Tibial nerve (tissue), 4 donors: Measurements from ENCODE around the gene MASP1. TPM values are rescaled to one million over a fixed set of nuclear protein-coding genes. Genes with fewer than 3 reads are reported as not detected.

ENCODE experiments used
- DNase-seq, 2 donors: peaks; one replicate each; pipeline ENCODE4 v3.0.0-alpha.2; 2019; ENCODE audit warnings: low spot score in 2 of 2
- H3K27ac ChIP-seq, 4 donors: fragments of 200-600 bp; sonication (generic) in 3 of 4; one replicate each; pipeline ENCODE4 v1.5.1; 2017 to 2019; ENCODE audit warnings: mild to moderate bottlenecking in 1 of 4
- H3K27me3 ChIP-seq, 2 donors: fragments of 200-600 bp; sonication (generic) in 1 of 2; one replicate each; pipeline versions ENCODE4 v1.5.1 to v1.6.0; 2017 to 2019
- H3K36me3 ChIP-seq, 3 donors: fragments of 200-600 bp; sonication (generic); one replicate each; pipeline ENCODE4 v1.5.1; 2018 to 2019
- H3K4me1 ChIP-seq, 4 donors: fragments of 200-600 bp; sonication (generic) in 3 of 4; one replicate each; pipeline ENCODE4 v1.5.1; 2017 to 2019
- H3K4me3 ChIP-seq, 4 donors: fragments of 200-600 bp; sonication (generic) in 3 of 4; one replicate each; pipeline ENCODE4 v1.5.1; 2017 to 2019; ENCODE audit warnings: mild to moderate bottlenecking in 1 of 4, moderate library complexity in 1 of 4
- H3K9me3 ChIP-seq, 4 donors: fragments of 200-600 bp; sonication (generic) in 3 of 4; one replicate each; pipeline ENCODE4 v1.5.1; 2017 to 2019
- EP300 ChIP-seq, 2 donors: sonication (generic); formaldehyde crosslinking; IDR thresholded peaks; one replicate each; pipeline ENCODE4 v1.6.1; 2017; ENCODE audit warnings: antibody characterized with exemption in 2 of 2, mild to moderate bottlenecking in 1 of 2
- POLR2A ChIP-seq, 2 donors: fragments of 450-650 bp; IDR thresholded peaks; one replicate each; pipeline ENCODE4 v1.6.1; 2017; ENCODE audit warnings: antibody characterized with exemption in 2 of 2, mild to moderate bottlenecking in 2 of 2, moderate library complexity in 2 of 2
- WGBS, 2 donors: methylation state at CpG; one replicate each; pipeline ENCODE4 v1.1.5; 2018; 5-methylcytosine and 5-hydroxymethylcytosine counted together
- total RNA-seq, 4 donors: library from RNA; depleted of rRNA; stranded (reverse); fragments of >200 nt; gene quantifications; one replicate each; pipeline ENCODE4 v1.1.0, GENCODE V29; 2016
- TF ChIP-seq, protein P1 (sequence below), 5 experiments: fragments of 200-600 bp in 3 of 5; fragments of 450-650 bp in 2 of 5; sonication (generic) in 3 of 5; IDR thresholded peaks; one replicate each; pipeline ENCODE4 v1.5.1; 2016 to 2019; ENCODE audit warnings: antibody characterized with exemption in 5 of 5, mild to moderate bottlenecking in 3 of 5, moderate library complexity in 2 of 5

MASP1 gene
- total RNA-seq, 4 donors from 2014 or later = 2.0 to 10.9 (median 4.7) TPM

DNA sequence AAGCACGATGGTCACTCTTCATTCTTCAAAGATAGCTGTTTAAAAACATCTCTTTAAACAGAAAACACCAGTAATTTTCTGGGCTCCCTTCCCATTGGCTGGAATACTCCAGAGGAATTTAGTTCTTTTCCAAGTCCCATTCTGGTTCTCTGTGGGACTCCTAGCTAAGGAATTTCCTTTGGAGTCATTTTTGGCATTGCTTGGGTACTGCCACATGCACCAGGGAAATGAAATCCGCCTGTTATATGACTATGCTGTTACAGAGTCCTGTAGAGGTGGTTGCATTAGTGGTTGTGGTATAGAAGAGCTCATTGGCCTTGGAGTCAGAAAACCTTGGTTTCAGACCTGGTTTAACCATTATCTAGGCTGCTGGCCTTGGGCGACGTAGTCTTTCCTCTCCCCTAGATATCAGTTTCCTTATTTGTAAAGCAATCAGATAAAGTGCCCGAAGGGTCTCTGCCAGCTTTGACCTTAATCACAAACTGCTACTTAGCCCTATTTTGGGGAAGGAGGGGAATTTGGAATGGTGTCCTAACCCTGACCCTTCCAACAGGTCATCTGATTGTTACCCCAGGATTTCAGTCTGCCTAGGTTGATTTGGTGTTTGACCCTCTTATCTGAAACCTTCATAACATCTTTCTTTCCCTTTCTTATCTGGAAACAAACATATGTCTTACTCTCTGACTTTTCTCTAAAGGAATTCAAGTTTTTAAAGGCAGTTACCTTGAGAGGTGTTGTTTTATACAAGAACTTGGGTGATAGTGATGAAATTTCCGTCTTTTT is 80.8 kb downstream of the MASP1 start:
- DNase-seq = no peak

GRCh38 chr3:187210091-187210490 is 81.4 kb downstream of the MASP1 start:
- no peaks in the 10 kb centered on the region for H3K36me3 ChIP-seq
- no peaks in the 10 kb centered on the region for H3K9me3 ChIP-seq
- WGBS, 2 donors = 27 to 50% methylated on average over 1 of the region's 1 CpG
- TF ChIP-seq, protein P1, sequence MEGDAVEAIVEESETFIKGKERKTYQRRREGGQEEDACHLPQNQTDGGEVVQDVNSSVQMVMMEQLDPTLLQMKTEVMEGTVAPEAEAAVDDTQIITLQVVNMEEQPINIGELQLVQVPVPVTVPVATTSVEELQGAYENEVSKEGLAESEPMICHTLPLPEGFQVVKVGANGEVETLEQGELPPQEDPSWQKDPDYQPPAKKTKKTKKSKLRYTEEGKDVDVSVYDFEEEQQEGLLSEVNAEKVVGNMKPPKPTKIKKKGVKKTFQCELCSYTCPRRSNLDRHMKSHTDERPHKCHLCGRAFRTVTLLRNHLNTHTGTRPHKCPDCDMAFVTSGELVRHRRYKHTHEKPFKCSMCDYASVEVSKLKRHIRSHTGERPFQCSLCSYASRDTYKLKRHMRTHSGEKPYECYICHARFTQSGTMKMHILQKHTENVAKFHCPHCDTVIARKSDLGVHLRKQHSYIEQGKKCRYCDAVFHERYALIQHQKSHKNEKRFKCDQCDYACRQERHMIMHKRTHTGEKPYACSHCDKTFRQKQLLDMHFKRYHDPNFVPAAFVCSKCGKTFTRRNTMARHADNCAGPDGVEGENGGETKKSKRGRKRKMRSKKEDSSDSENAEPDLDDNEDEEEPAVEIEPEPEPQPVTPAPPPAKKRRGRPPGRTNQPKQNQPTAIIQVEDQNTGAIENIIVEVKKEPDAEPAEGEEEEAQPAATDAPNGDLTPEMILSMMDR (IDR thresholded peaks at IDR 0.05) = no peak
- TF ChIP-seq EP300 (IDR thresholded peaks at IDR 0.05) (no peak), POLR2A (IDR thresholded peaks at IDR 0.05) (no peak)
- no peak for DNase-seq
- H3K27me3 ChIP-seq = no peaks in the 10 kb centered on the region
- H3K4me1 ChIP-seq = peaks cover 0 to 44% (median 15%) of the 10 kb centered on the region in 4 donors
- H3K4me3 ChIP-seq = no peak overlapping the region
- no peak overlapping the region for H3K27ac ChIP-seq

More for the DNA sequence above, 80.8 kb downstream of the MASP1 start:
- Histone ChIP-seq H3K27ac (no peak overlapping the region), H3K4me3 (no peak overlapping the region), H3K4me1 (peaks cover 0 to 44% (median 15%) of the 10 kb centered on the region in 4 donors), H3K36me3 (no peaks in the 10 kb centered on the region), H3K27me3 (no peaks in the 10 kb centered on the region), H3K9me3 (no peaks in the 10 kb centered on the region)
- TF ChIP-seq, protein P1 (IDR thresholded peaks at IDR 0.05) = no peak
- TF ChIP-seq EP300 (IDR thresholded peaks at IDR 0.05) (no peak), POLR2A (IDR thresholded peaks at IDR 0.05) (no peak)
- WGBS, 2 donors = 66 to 69% methylated on average over 6 of the region's 6 CpGs

DNA sequence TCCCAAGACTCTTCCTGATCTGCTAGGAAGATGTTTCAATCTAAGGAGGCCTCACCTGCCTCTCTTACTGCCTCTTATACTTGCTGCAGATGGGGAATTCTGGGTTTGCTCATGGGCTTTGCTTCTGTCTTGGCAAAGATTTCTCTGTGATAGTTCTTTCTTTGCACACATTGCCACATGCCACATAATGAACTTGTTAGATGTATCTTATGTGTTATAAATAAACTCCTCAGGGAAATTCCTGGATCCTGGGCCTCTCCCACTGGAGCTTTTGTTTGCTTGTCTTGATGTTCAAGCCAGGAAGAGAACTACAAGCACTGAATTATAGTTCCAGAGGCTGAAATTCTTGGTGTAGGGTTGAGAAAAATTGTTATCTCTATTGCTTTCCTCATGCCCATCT is 82.0 kb downstream of the MASP1 start:
- Histone ChIP-seq H3K36me3 (no peaks in the 10 kb centered on the region), H3K27ac (no peak overlapping the region), H3K4me3 (no peak overlapping the region), H3K9me3 (no peaks in the 10 kb centered on the region), H3K4me1 (peaks cover 0 to 44% (median 15%) of the 10 kb centered on the region in 4 donors), H3K27me3 (no peaks in the 10 kb centered on the region)
- no peak for DNase-seq
- TF ChIP-seq EP300 (IDR thresholded peaks at IDR 0.05) = no peak
- TF ChIP-seq POLR2A (IDR thresholded peaks at IDR 0.05) = no peak
- TF ChIP-seq, protein P1 (IDR thresholded peaks at IDR 0.05) = no peak

- TF ChIP-seq POLR2A (IDR thresholded peaks at IDR 0.05) = no peak
- TF ChIP-seq, protein P1 (IDR thresholded peaks at IDR 0.05) = no peak
- TF ChIP-seq EP300 (IDR thresholded peaks at IDR 0.05) = no peak
- Histone ChIP-seq H3K4me3 (no peak overlapping the region), H3K27me3 (no peaks in the 10 kb centered on the region), H3K9me3 (no peaks in the 10 kb centered on the region), H3K27ac (peak overlapping the region in 1 of 4 donors; percentile 20), H3K4me1 (peaks cover 0 to 44% (median 15%) of the 10 kb centered on the region in 4 donors), H3K36me3 (no peaks in the 10 kb centered on the region)
- DNase-seq = no peak
- WGBS, 2 donors = 66 to 67% methylated on average over 1 of the region's 1 CpG
Observed at GRCh38 chr3:187208159-187208558, 83.4 kb downstream of the MASP1 start.

DNA sequence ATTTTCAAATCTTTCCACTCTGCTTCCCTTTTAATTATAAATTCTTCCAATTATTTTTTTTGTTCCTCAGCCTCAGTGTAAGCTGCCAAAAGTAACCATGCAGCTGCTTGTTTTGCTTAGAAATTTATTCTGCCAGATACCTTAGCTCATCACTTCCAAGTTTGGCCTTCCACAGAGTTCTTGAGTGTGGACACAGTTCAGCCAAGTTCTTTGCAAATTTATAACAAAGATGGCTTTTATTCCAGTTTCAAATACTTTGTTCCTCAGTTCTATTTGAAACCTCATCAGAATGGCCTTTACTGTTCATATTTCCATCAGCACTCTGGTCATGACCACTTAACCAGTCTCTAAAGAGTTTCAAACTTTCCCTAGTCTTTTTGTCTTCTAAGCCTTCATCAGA is 83.9 kb downstream of the MASP1 start:
- Histone ChIP-seq H3K27me3 (no peaks in the 10 kb centered on the region), H3K4me3 (no peak overlapping the region), H3K36me3 (no peaks in the 10 kb centered on the region), H3K4me1 (peaks cover 0 to 38% (median 15%) of the 10 kb centered on the region in 4 donors), H3K27ac (peak overlapping the region in 1 of 4 donors; percentile 20), H3K9me3 (no peaks in the 10 kb centered on the region)
- DNase-seq = no peak
- no peak for TF ChIP-seq POLR2A (IDR thresholded peaks at IDR 0.05)
- TF ChIP-seq EP300 (IDR thresholded peaks at IDR 0.05) = no peak
- TF ChIP-seq, protein P1 (IDR thresholded peaks at IDR 0.05) = no peak
